Midbrain (tissue), 1 donor: Measurements from ENCODE around the gene EXOSC9.

ENCODE experiments used
- DNase-seq: peaks from one replicate; lab custom pipeline; 2025; lab: John Stamatoyannopoulos, UW

The EXOSC9 gene

DNA sequence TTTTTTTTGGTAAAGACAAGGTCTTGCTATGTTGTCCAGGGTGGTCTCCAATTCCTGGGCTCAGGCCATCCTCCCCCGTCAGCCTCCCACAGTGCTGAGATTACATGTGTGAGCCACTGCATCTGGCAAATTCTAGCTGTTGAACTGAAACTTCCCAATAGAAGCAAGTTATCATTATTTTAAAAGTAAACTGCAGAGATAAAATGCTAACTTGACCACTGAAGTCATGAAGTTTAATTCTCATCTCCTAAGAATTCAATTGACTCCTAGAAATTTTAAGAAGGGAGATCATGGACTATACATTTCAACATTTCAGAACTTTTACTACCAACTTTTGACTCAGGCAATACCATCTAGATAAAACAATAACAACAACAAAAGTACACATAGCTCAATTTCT, 11.7 kb upstream of the EXOSC9 start:
- DNase-seq: no peak

DNA sequence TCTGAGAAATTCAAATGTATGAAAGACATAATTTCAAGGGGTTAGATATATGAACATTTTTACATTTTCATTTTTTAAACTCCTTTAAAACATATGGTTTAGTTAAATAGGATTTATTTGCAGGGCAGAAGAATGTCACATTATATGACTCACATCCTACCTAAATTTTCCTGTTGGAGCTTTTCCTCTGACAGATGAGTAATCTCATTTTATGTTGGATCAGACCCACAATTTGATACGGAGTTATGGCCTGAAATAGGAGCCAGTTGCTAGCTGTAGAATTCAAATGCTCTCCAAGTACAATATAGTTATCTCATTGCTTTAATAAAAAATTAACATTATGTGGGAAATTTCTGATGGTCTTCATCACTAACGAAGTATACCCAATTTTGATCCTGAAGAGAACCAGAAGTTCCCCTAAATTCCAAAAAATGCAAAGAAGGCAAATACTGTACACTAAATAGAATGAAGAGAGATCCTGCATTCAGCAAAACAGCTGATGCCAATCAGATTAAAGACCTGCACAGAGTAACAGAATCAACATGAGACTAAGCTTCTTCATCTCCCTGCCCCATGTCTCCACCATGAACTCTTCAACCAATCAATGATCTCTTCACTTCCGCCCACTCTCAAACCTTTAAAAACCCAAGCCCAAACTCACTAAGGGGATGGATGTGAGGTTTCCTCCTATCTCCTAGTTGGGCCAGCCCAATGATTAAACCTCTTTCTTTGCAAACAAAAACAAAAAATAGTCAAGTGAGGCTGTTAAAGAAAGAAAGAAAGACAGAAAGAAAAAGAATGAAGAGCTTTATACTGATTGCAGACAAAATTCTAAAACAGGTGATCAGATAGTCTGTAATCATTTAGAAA, 10.9 kb upstream of the EXOSC9 start:
- no peak for DNase-seq

GRCh38 chr4:121790976-121791375, 10.1 kb upstream of the EXOSC9 start:
- no peak for DNase-seq

DNA sequence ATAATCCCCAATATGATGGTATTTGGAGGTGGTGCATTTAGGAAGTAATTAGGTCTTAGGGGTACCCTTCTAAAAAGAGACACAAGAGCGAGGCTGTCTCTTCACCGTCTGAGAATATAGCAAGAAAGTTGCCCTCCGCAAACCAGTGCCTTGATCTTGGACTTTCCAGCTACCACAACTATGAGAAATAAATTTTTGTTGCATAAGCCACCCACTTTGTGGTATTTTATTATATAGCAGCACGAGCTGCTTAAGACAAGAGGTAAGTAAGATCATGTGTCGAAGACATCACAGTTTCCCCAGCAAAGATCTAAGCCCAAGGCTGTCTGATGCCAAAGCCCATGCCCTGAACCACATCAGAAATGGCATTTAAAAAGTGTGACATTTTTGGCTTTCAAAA, 9.6 kb upstream of the EXOSC9 start:
- no peak for DNase-seq

DNA sequence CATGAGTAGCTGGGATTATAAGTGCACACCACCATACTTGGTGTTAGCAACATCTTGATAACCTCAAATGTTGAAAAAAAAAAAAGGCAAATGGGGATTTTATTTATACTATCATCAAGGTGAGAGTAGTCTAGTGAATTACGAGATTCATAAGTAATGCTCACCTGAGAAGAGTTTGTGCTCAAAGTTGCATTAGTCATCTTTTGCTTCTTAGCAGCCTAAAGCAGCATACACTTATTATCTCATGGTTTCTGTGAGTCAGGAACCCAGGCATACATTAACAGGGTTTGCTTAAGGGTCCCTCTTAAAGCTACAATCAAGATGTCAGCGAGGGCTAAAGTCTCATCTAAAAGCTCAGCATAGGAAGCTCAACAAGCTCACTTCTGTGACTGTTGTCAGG, 8.2 kb upstream of the EXOSC9 start:
- DNase-seq: no peak

GRCh38 chr4:121794505-121795188, 6.5 kb upstream of the EXOSC9 start:
- no peak for DNase-seq

- no peak for DNase-seq
Observed at GRCh38 chr4:121796283-121796682, 4.8 kb upstream of the EXOSC9 start.

GRCh38 chr4:121799208-121799823, 1.8 kb upstream of the EXOSC9 start:
- DNase-seq: no peak

DNA sequence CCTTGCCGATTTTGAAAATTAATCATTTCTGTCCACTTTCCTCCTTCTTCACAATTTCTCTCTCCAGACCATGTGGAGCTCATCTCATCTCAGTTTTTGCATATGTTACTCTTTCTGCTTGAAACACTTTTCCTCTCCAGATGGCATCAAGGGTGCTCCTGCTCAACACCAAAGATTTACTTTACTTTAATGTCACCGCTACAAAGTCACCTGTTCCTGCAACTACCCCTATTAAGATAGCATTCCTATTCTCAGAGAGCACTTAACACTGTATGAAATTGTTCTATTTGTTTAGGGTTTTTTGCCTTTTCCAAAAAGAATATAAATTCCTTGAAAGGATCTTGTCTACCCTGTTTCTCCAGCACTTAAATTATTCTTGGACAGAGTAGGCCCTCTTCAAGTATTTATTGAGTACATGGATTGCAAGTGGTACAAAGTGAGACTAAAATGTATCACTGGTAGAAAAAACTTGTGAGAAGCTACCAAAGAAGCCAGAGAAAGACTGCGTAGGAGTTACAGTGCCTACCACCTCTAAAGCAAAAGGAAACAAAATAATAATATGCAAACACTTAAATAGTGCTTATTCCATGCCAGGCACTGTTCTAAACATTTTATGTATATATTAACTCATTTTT, 1.1 kb upstream of the EXOSC9 start:
- no peak for DNase-seq

DNA sequence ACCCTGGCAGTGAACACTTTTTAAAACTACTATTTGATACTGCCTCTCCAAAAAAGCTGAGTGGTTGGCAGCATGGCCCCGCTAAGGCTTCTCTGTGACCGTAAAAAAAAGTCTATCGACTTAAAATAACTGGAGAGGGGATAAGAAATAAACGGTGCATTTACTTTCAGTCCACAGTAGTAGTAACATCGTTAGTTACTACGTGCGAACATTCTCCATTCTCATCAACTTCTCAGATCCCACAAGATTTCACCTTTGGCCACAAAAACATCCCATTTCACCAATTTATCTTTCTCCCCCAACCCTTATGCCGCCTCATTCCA, 524 bp upstream of the EXOSC9 start:
- DNase-seq: no peak

DNA sequence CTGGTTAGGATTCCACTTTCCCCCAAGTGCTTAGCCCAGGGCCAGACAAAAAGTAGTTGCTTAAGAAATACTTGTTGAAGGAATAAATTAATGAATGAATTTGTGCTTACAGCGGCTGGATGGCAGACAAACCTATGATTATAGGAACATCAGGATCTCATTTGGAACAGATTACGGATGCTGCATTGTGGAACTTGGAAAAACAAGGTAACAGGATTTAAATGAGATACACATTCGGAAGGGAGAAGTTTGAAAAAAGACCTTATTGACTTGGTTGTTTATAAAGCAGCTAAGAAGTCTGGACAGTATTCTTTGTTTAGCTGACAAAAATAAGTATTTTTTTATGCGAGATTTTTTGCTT, 572 bp downstream of the EXOSC9 start:
- DNase-seq: no peak

DNA sequence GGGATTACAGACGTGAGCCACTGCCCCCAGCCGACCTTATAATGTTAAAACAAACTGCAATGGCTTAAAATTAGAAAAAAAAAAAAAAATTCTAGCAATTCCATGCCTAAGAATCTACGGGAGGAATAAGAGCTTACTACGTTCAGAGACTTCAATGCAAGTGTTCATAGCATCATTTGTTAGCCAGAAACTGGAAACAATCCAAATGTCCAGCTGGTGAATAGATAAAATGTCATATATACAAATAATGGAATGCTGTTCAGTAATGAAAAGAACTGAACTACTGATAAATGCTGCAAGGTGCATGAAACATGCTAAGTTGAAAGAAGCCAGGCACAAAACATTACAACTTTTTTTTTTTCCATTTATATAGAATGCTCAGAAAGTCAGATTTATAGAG, 5.3 kb downstream of the EXOSC9 start:
- DNase-seq: no peak

DNA sequence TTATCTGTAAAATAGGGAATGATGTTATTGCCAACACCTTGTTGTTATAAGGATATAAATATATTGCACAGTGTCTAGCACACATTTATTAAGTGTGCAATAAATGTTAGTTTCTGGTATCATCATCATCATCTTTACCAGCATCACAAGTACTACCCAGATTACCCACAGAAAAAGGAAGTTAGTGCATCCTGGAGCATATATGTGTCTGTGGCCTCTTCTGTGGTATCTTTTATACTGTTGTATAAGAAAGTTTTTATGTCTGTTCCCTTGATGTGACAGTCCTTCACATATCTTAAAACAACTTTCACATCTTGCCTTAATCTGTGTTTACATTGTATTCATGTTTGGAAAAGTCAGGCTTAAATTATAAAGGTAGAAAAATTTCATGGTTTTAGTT, 10.0 kb downstream of the EXOSC9 start:
- DNase-seq: no peak

- DNase-seq: no peak
Observed at GRCh38 chr4:121814756-121815155, 13.6 kb downstream of the EXOSC9 start.

DNA sequence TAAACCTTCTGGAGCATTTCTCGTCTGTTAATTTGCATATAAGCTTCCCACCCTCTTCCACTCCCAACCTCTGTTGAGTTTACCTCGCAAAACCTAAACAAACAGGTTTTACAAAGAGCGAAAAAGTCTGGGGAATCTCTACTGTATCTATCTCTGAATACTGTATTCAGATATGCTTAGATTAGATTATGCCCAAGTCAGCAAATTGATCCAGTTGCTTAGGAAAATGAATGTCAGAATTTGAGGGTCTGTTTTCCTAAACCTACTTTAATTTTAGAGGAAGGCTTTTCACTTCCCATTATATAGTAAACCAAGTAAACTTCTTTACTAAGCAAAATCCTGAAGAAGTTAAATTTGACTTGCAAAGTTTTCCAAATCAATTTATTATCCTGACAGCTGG, 15.9 kb downstream of the EXOSC9 start:
- DNase-seq: no peak

GRCh38 chr4:121817701-121818100, 16.6 kb downstream of the EXOSC9 start:
- no peak for DNase-seq

DNA sequence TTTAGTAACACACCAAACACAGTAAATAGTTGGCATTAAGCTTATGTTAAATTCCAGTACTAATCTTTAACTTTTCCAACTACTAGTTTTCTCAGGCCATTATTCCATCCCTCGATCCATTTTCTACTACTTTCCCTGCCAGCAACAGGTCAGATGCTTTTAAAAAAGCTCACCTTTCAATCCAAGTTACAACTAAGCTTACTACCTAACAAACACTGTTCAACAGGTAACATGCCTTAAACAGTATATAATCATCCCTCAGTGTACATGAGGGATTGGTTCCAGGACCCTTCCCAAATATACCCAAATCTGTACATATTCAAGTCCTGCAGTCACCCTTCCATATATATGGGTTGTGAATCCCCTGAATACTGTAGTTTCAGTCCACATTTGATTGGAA, 17.1 kb downstream of the EXOSC9 start:
- DNase-seq: no peak

GRCh38 chr4:121819216-121819965, 18.3 kb downstream of the EXOSC9 start:
- no peak for DNase-seq

- DNase-seq: no peak
Observed at GRCh38 chr4:121822047-121822446, 20.9 kb downstream of the EXOSC9 start.

DNA sequence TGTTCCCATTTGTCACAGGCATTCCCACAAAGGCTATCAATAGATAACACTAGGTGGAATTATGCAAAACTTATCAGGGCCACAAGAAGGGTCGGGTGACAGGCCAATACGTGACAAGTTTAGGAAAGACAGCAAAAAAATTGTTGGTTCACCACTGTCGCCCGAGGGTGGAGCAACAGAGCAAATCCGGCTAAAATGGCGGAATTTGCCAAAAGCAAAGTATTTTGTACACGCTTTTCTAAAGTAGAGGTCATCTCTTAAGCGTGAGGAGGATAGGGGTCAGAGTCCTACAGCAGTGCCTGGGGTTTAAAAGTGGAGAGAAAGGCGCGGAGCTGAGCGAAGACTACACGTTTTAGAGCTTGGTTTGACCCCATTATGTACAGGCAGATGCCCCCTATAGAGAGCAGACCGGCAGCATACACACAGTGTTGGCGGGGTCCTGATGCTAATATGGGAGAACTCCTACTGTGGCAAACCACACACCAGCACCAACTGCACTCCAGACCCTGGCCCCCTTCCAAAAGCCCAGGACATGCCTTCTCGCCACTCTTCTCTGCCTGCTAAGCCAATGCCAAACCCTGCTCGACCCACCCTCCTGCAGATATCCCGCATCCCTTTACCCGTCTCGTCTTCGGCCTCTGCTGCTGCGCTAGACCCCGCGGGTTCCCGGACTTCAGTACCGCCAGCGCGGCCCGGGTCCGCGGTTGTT, 21.8 kb downstream of the EXOSC9 start:
- no peak for DNase-seq

DNA sequence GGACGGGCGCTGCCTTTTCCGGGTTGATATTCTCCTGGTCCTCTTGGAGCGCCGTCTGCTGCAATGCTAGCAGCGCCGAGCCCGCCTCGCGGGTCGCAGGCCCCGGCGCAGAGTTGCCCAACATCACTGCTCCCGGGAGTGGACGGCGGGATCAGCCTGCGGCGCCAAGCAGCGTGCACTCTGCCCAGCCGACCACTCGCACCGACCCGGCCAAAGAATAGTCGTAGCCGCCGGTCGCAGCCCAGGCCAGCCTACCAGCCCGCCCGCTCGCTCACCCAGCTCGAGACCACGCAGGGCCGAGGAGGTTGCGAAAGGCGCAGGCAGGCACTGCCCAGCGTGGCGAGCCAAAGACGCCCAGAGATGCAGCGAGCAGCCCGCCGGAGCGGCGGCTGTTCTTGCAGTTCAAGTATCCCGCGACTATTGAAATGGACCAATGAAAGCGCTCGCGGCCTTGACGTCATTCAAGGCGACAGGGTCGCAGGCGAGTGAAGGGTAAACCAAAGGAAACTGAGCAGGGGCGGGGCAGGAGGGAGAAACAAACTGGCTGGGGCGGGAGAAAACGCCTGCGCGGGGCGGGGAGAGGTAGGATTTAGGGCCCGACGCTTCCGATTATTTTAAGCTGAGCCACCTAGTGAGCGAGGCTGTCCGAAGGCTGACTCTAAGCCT, 22.5 kb downstream of the EXOSC9 start, which contains the start of gene CCNA2:
CCNA2 (minus strand) TSS at position 379 of the 666 bp plus-strand sequence; CDS start at position 124, 255 bp downstream.
- DNase-seq: peak; percentile 96
